A549 (cell line): Measurements from ENCODE around the gene KHDC3L. TPM values are rescaled to one million over a fixed set of nuclear protein-coding genes. Genes with fewer than 3 reads are reported as not detected.

Source experiments
- ATAC-seq, 2 experiments: fragments of 200-7000 bp in 1 of 2; fragments of >200 bp in 1 of 2; cut with Nextera tagmentation in 1 of 2; cut with Tn5 transposase in 1 of 2; 3 replicates each; pipeline versions ENCODE4 v1.8.0 to v1.9.1; 2018 to 2020; ENCODE audit warnings: mild to moderate bottlenecking in 1 of 2, moderate library complexity in 1 of 2
- CTCF ChIA-PET: fragments of 300-600 bp; sonication (Branson Sonifier 250); formaldehyde crosslinking; extraction: SDS; loops from one replicate; lab custom pipeline; 2021; ENCODE audit warnings: antibody characterized with exemption, inconsistent platforms; lab: Yijun Ruan, JAX
- POLR2A ChIA-PET: fragments of 350-600 bp; formaldehyde crosslinking; extraction: SDS; loops from one replicate; lab custom pipeline; 2021; ENCODE audit warnings: antibody characterized with exemption, inconsistent platforms; lab: Yijun Ruan, JAX
- DNase-seq, 2 experiments: peaks; one replicate each; pipeline versions ENCODE4 v3.0.0 to v3.0.0-alpha.2; 2011 to 2016; ENCODE audit warnings: low read depth in 1 of 2, low spot score in 1 of 2
- FAIRE-seq: peaks from 2 replicates; lab custom pipeline; 2011; peaks lifted over from hg19 to GRCh38; lab: Jason Lieb, UNC
- H3K27ac ChIP-seq, 2 experiments: fragments of >200 bp; sonication (Bioruptor Twin); formaldehyde crosslinking; 3 replicates each; pipeline ENCODE4 v1.5.1; 2016 to 2017
- H3K4me1 ChIP-seq: fragments of >200 bp; sonication (Bioruptor Twin); formaldehyde crosslinking; 3 replicates; pipeline ENCODE4 v1.6.1; 2016
- H3K4me2 ChIP-seq: fragments of >200 bp; sonication (Bioruptor Twin); formaldehyde crosslinking; 3 replicates; pipeline ENCODE4 v1.6.1; 2016
- H3K4me3 ChIP-seq: fragments of >200 bp; sonication (Bioruptor Twin); formaldehyde crosslinking; 3 replicates; pipeline ENCODE4 v1.5.1; 2016
- H3K9me3 ChIP-seq: fragments of >200 bp; sonication (Bioruptor Twin); formaldehyde crosslinking; 3 replicates; pipeline ENCODE4 v1.6.1; 2016
- BHLHE40 ChIP-seq: IDR thresholded peaks from 2 replicates; pipeline ENCODE4 v1.6.1; 2012; ENCODE audit warnings: low read depth, low read length, inconsistent platforms
- CBX2 ChIP-seq: fragments of 200-600 bp; sonication (generic); IDR thresholded peaks from 2 replicates; pipeline ENCODE4 v1.6.1; 2016; ENCODE audit warnings: low read depth, mild to moderate bottlenecking, borderline replicate concordance
- CEBPB ChIP-seq, 2 experiments: fragments of >200 bp in 1 of 2; sonication (Bioruptor Twin) in 1 of 2; formaldehyde crosslinking in 1 of 2; IDR thresholded peaks; 2 replicates each; pipeline ENCODE4 v1.6.1; 2012 to 2016
- CTCF ChIP-seq: fragments of >200 bp; sonication (Bioruptor Twin); formaldehyde crosslinking; IDR thresholded peaks from 3 replicates; pipeline ENCODE4 v1.5.1; 2016
- FOSB ChIP-seq: fragments of 250-450 bp; sonication (Bioruptor Pico); IDR thresholded peaks from 2 replicates; pipeline ENCODE4 v1.5.0; 2020; ENCODE audit warnings: mild to moderate bottlenecking, moderate library complexity
- GATA3 ChIP-seq: IDR thresholded peaks from 2 replicates; pipeline ENCODE4 v1.6.1; 2012; ENCODE audit warnings: borderline replicate concordance
- HES2 ChIP-seq: fragments of >200 bp; sonication (Bioruptor Twin); formaldehyde crosslinking; IDR thresholded peaks from 2 replicates; pipeline ENCODE4 v1.6.1; 2016
- HOXB13 ChIP-seq: fragments of 250-450 bp; sonication (Bioruptor Pico); IDR thresholded peaks from 2 replicates; pipeline ENCODE4 v1.5.0; 2020; ENCODE audit warnings: low read depth, mild to moderate bottlenecking, moderate library complexity
- HOXB5 ChIP-seq: fragments of 250-450 bp; sonication (Bioruptor Pico); IDR thresholded peaks from 2 replicates; pipeline ENCODE4 v1.5.0; 2020; ENCODE audit warnings: mild to moderate bottlenecking, moderate library complexity
- JUN ChIP-seq, 2 experiments: fragments of >200 bp; sonication (Bioruptor Twin); formaldehyde crosslinking; IDR thresholded peaks; 2 replicates in 1 of 2; 3 replicates in 1 of 2; pipeline ENCODE4 v1.6.1; 2016 to 2017
- KDM5A ChIP-seq: fragments of 200-600 bp; sonication (generic); IDR thresholded peaks from 2 replicates; pipeline ENCODE4 v1.6.1; 2016; ENCODE audit warnings: antibody characterized with exemption, mild to moderate bottlenecking
- NPAS2 ChIP-seq: fragments of 250-450 bp; sonication (Bioruptor Pico); IDR thresholded peaks from 2 replicates; pipeline ENCODE4 v1.8.0; 2022; ENCODE audit warnings: mild to moderate bottlenecking, moderate library complexity, borderline replicate concordance
- NR3C1 ChIP-seq: fragments of >200 bp; sonication (Bioruptor Twin); formaldehyde crosslinking; IDR thresholded peaks from 3 replicates; pipeline ENCODE4 v1.6.1; 2017
- PHF8 ChIP-seq: fragments of 200-600 bp; sonication (generic); IDR thresholded peaks from 2 replicates; pipeline ENCODE4 v1.6.1; 2016; ENCODE audit warnings: low read depth, mild to moderate bottlenecking, antibody characterized with exemption, moderate library complexity, borderline replicate concordance
- RAD21 ChIP-seq, 2 experiments: fragments of >200 bp in 1 of 2; sonication (Bioruptor Twin) in 1 of 2; formaldehyde crosslinking in 1 of 2; IDR thresholded peaks in 1 of 2; conservative IDR thresholded peaks in 1 of 2; 2 replicates in 1 of 2; 3 replicates in 1 of 2; pipeline ENCODE4 v1.6.1; 2012 to 2018; ENCODE audit warnings: inconsistent platforms in 1 of 2
- SMC3 ChIP-seq: fragments of >200 bp; sonication (Bioruptor Twin); formaldehyde crosslinking; IDR thresholded peaks from 3 replicates; pipeline ENCODE4 v1.6.1; 2018; ENCODE audit warnings: inconsistent platforms
- TP53 ChIP-seq: fragments of 250-450 bp; sonication (Bioruptor Pico); IDR thresholded peaks from 2 replicates; pipeline ENCODE4 v1.5.0; 2021; ENCODE audit warnings: mild to moderate bottlenecking, moderate library complexity
- USF2 ChIP-seq: fragments of 450-650 bp; IDR thresholded peaks from 2 replicates; pipeline ENCODE4 v1.6.1; 2014; ENCODE audit warnings: antibody characterized with exemption
- ZFP36 ChIP-seq: fragments of 450-650 bp; IDR thresholded peaks from 2 replicates; pipeline ENCODE4 v1.6.1; 2014; ENCODE audit warnings: borderline replicate concordance; ENCODE audit not compliant: partially characterized antibody
- WGBS: methylation state at CpG from one replicate; pipeline ENCODE4 v1.1.6; 2017; ENCODE audit errors: missing lambda C conversion rate; 5-methylcytosine and 5-hydroxymethylcytosine counted together
- polyA minus RNA-seq: library from RNA; depleted of rRNA, polyadenylated mRNA; stranded (reverse); fragments of >200 nt; gene quantifications from 2 replicates; pipeline ENCODE4 v1.2.3, GENCODE V29; 2011; rRNA and poly(A)+ RNA removed
- polyA plus RNA-seq, 4 experiments: library from polyadenylated mRNA; depleted of rRNA in 3 of 4; stranded (reverse); fragments of >200 nt; fragmentation: RNase III in 1 of 4; extraction: RNeasy Plus Mini Kit Qiagen cat#74134 plus additional on column Dnase treatment in 1 of 4; gene quantifications; 2 replicates in 3 of 4; 3 replicates in 1 of 4; pipeline ENCODE4 v1.2.3, GENCODE V29; 2011 to 2017

KHDC3L gene
- not detected in 2 replicates for polyA plus RNA-seq (2011; rRNA removed)
- not detected in 2 replicates for polyA plus RNA-seq (2012; cell fraction: cytosol; rRNA removed)
- not detected in 2 replicates for polyA plus RNA-seq (2012; cell fraction: nucleus; rRNA removed)
- not detected in 3 replicates for polyA plus RNA-seq (2017; fragmentation: RNase III; extraction: RNeasy Plus Mini Kit Qiagen cat#74134 plus additional on column Dnase treatment)
- not detected in 2 replicates for polyA minus RNA-seq

- 88% methylated on average over 20 of the region's 23 CpGs for WGBS
- ATAC-seq = no peak
These were observed at the start of gene KHDC3L for GRCh38 chr6:73362358-73362757. KHDC3L (plus strand) TSS chr6:73362658; CDS start chr6:73362730, 72 bp downstream.

GRCh38 chr6:73314577-73315492 lies 47.6 kb upstream of the KHDC3L start:
- H3K9me3 ChIP-seq = peaks cover 15% of the 10 kb centered on the region; the same call in 1 of the 3 replicates
- no peak overlapping the region for H3K4me3 ChIP-seq
- POLR2A ChIA-PET = no interaction called here
- no peak overlapping the region for H3K27ac ChIP-seq
- ATAC-seq = no peak
- no peak for TF ChIP-seq JUN (IDR thresholded peaks at IDR 0.05)
- TF ChIP-seq HOXB13 = no peak
- no peak for TF ChIP-seq KDM5A
- TF ChIP-seq HES2 = no peak
- no peak for TF ChIP-seq RAD21 (conservative IDR thresholded peaks at IDR 0.05 in 1 of 2, IDR thresholded peaks at IDR 0.05 in 1 of 2)
- no peak for TF ChIP-seq CBX2
- no peak for TF ChIP-seq SMC3
- no peak for TF ChIP-seq CEBPB (IDR thresholded peaks at IDR 0.05)
- TF ChIP-seq HOXB5 (CRISPR knock-in tag) = no peak
- no peak for TF ChIP-seq NR3C1
- no peak for TF ChIP-seq FOSB (CRISPR knock-in tag)
- TF ChIP-seq PHF8 = no peak
- TF ChIP-seq ZFP36 = no peak
- no peak for TF ChIP-seq USF2
- TF ChIP-seq CTCF = no peak
- TF ChIP-seq BHLHE40 = no peak
- TF ChIP-seq, all 56 proteins: peak for 0
- 89% methylated on average over 60 of the region's 61 CpGs for WGBS
- no peak overlapping the region for H3K4me2 ChIP-seq
- FAIRE-seq (no peak), DNase-seq (no peak)
- H3K4me1 ChIP-seq = no peaks in the 10 kb centered on the region
- CTCF ChIA-PET = interaction anchor here (3.8 kb wide), 1 partner anchor 12 kb away, joined by 15 read pairs; no protein-coding TSS in a partner anchor

More at GRCh38 chr6:73362358-73362757, at the start of gene KHDC3L:
- Histone ChIP-seq H3K4me3 (no peak within 1 kb of the TSS), H3K4me2 (no peak within 1 kb of the TSS), H3K27ac (no peak within 1 kb of the TSS), H3K9me3 (no peaks in the 10 kb centered on the region)
- DNase-seq (no peak), FAIRE-seq (no peak)
- POLR2A ChIA-PET = no interaction called here
- CTCF ChIA-PET = no interaction called here
- TF ChIP-seq NPAS2 = no peak
- no peak for TF ChIP-seq GATA3
- no peak for TF ChIP-seq ZFP36
- TF ChIP-seq JUN (IDR thresholded peaks at IDR 0.05) = no peak
- no peak for TF ChIP-seq TP53
- TF ChIP-seq, all 56 proteins: peak for 0
- H3K4me1 ChIP-seq = no peaks in the 10 kb centered on the region
